Measurements from ENCODE around the gene ELOVL1. TPM values are rescaled to one million over a fixed set of nuclear protein-coding genes. Genes with fewer than 3 reads are reported as not detected.

The ELOVL1 gene
- total RNA-seq, 2 experiments from 2014 or later: 81.2 to 84.7 TPM

GRCh38 chr1:43360616-43361015, 7.2 kb downstream of the ELOVL1 start:
- CTCF ChIA-PET: interaction anchor here (1.1 kb wide), 1 partner anchor 29 kb away, joined by 3 read pairs; the partner anchor contains the start of genes MED8 and SZT2
- POLR2A ChIA-PET: no interaction called here

- ChIA-PET CTCF (interaction anchor here (1.1 kb wide), 1 partner anchor 30 kb away, joined by 3 read pairs; the partner anchor contains the start of genes MED8 and SZT2), POLR2A (no interaction called here)
These were observed 8.1 kb downstream of the ELOVL1 start for GRCh38 chr1:43359696-43360095.

- ChIA-PET CTCF (interaction anchor here (1.1 to 1.5 kb wide), 3 partner anchors 9 to 132 kb away, joined by 3 to 4 read pairs (median 4); partner anchors contain the start of gene ELOVL1), POLR2A (interaction anchor here (0.8 to 1.6 kb wide), 4 partner anchors 9 to 132 kb away, joined by 3 to 16 read pairs (median 3); partner anchors contain the start of genes ELOVL1 and HYI)
These were observed 8.8 kb downstream of the ELOVL1 start, which contains the start of gene CDC20 for GRCh38 chr1:43358746-43359693. Gene CDC20, plus strand, starts transcription at chr1:43358981. Its CDS starts 235 bp downstream, at chr1:43359216.

GRCh38 chr1:43358121-43358745, 9.6 kb downstream of the ELOVL1 start:
- POLR2A ChIA-PET: interaction anchor here (0.8 to 1.6 kb wide), 4 partner anchors 10 to 132 kb away, joined by 3 to 16 read pairs (median 3); partner anchors contain the start of genes ELOVL1 and HYI
- CTCF ChIA-PET: interaction anchor here (0.6 to 1.5 kb wide), 4 partner anchors 10 to 144 kb away, joined by 3 to 4 read pairs (median 4); partner anchors contain the start of gene ELOVL1

- CTCF ChIA-PET: no interaction called here
- POLR2A ChIA-PET: interaction anchor here (1.0 kb wide), 1 partner anchor 10 kb away, joined by 3 read pairs; no protein-coding TSS in a partner anchor
These were observed 10.6 kb downstream of the ELOVL1 start for GRCh38 chr1:43357251-43357650.

- ChIA-PET CTCF (no interaction called here), POLR2A (no interaction called here)
These were observed 12.9 kb downstream of the ELOVL1 start for GRCh38 chr1:43354936-43355335.

- ChIA-PET CTCF (no interaction called here), POLR2A (no interaction called here)
These were observed 13.3 kb downstream of the ELOVL1 start for GRCh38 chr1:43354471-43354870.

GRCh38 chr1:43352881-43353280, 14.9 kb downstream of the ELOVL1 start:
- ChIA-PET POLR2A (no interaction called here), CTCF (no interaction called here)

GRCh38 chr1:43352351-43352705, 15.5 kb downstream of the ELOVL1 start:
- CTCF ChIA-PET: no interaction called here

GRCh38 chr1:43351421-43352350, 16.1 kb downstream of the ELOVL1 start:
- CTCF ChIA-PET: no interaction called here

More at GRCh38 chr1:43352351-43352705, 15.5 kb downstream of the ELOVL1 start:
- POLR2A ChIA-PET: no interaction called here

GRCh38 chr1:43350976-43351375, 16.8 kb downstream of the ELOVL1 start:
- ChIA-PET POLR2A (no interaction called here), CTCF (no interaction called here)

More at GRCh38 chr1:43351421-43352350, 16.1 kb downstream of the ELOVL1 start:
- POLR2A ChIA-PET: no interaction called here

GRCh38 chr1:43349594-43350306, 18.1 kb downstream of the ELOVL1 start:
- ChIA-PET POLR2A (no interaction called here), CTCF (no interaction called here)

- ChIA-PET POLR2A (interaction anchor here (1.0 kb wide), 1 partner anchor 20 kb away, joined by 3 read pairs; no protein-coding TSS in a partner anchor), CTCF (interaction anchor here (0.5 kb wide), 1 partner anchor 175 kb away, joined by 4 read pairs; no protein-coding TSS in a partner anchor)
These were observed 18.8 kb downstream of the ELOVL1 start for GRCh38 chr1:43348809-43349593.

- ChIA-PET POLR2A (interaction anchor here (1.0 kb wide), 1 partner anchor 20 kb away, joined by 3 read pairs; no protein-coding TSS in a partner anchor), CTCF (no interaction called here)
These were observed 19.4 kb downstream of the ELOVL1 start for GRCh38 chr1:43348343-43348808.

- POLR2A ChIA-PET: no interaction called here
- CTCF ChIA-PET: no interaction called here
These were observed 21.2 kb downstream of the ELOVL1 start for GRCh38 chr1:43346636-43347035.

GRCh38 chr1:43345120-43345519, 22.7 kb downstream of the ELOVL1 start:
- POLR2A ChIA-PET: no interaction called here
- CTCF ChIA-PET: no interaction called here

- POLR2A ChIA-PET: no interaction called here
- CTCF ChIA-PET: no interaction called here
These were observed 23.5 kb downstream of the ELOVL1 start for GRCh38 chr1:43344267-43344850.
